GM21619 (cell line): ENCODE data around the gene ZNF135.

ENCODE experiments used
- ATAC-seq: cut with Tn5 transposase; IDR thresholded peaks from one replicate; pipeline ENCODE4 v1.9.1; 2021; ENCODE audit not compliant: unreplicated experiment

ZNF135 gene

GRCh38 chr19:58045411-58046050 lies 13.6 kb upstream of the ZNF135 start:
- ATAC-seq = no peak

- no peak for ATAC-seq
Observed at GRCh38 chr19:58046856-58047255, 12.2 kb upstream of the ZNF135 start.

GRCh38 chr19:58047672-58048071 lies 11.4 kb upstream of the ZNF135 start:
- no peak for ATAC-seq

- no peak for ATAC-seq
Observed at GRCh38 chr19:58052256-58052655, 6.8 kb upstream of the ZNF135 start.

- ATAC-seq = no peak
Observed at GRCh38 chr19:58053480-58054156, 5.5 kb upstream of the ZNF135 start.

- ATAC-seq = no peak
Observed at GRCh38 chr19:58054901-58055874, 3.9 kb upstream of the ZNF135 start.

- ATAC-seq = no peak
Observed at GRCh38 chr19:58056261-58056660, 2.8 kb upstream of the ZNF135 start.

- ATAC-seq = no peak
Observed at GRCh38 chr19:58056861-58057260, 2.2 kb upstream of the ZNF135 start.

- no peak for ATAC-seq
Observed at GRCh38 chr19:58058467-58058866, 615 bp upstream of the ZNF135 start.

- ATAC-seq = no peak
Observed at GRCh38 chr19:58059671-58060078, 593 bp downstream of the ZNF135 start.

- ATAC-seq = no peak
Observed at GRCh38 chr19:58060231-58060630, 1.1 kb downstream of the ZNF135 start.

GRCh38 chr19:58063712-58064111 lies 4.6 kb downstream of the ZNF135 start:
- no peak for ATAC-seq

GRCh38 chr19:58067240-58067912 lies 8.3 kb downstream of the ZNF135 start:
- ATAC-seq = no peak

- no peak for ATAC-seq
Observed at GRCh38 chr19:58079792-58080191, 20.7 kb downstream of the ZNF135 start.

- ATAC-seq = no peak
Observed at GRCh38 chr19:58083021-58083420, 23.9 kb downstream of the ZNF135 start.

- no peak for ATAC-seq
Observed at GRCh38 chr19:58084596-58085347, 25.7 kb downstream of the ZNF135 start.

GRCh38 chr19:58085348-58085875 lies 26.3 kb downstream of the ZNF135 start:
- no peak for ATAC-seq

GRCh38 chr19:58086825-58087710 lies 28.0 kb downstream of the ZNF135 start:
- no peak for ATAC-seq

- ATAC-seq = no peak
Observed at GRCh38 chr19:58088521-58089052, 29.5 kb downstream of the ZNF135 start.
